ENCODE data around the gene DMAC2L.

DNA sequence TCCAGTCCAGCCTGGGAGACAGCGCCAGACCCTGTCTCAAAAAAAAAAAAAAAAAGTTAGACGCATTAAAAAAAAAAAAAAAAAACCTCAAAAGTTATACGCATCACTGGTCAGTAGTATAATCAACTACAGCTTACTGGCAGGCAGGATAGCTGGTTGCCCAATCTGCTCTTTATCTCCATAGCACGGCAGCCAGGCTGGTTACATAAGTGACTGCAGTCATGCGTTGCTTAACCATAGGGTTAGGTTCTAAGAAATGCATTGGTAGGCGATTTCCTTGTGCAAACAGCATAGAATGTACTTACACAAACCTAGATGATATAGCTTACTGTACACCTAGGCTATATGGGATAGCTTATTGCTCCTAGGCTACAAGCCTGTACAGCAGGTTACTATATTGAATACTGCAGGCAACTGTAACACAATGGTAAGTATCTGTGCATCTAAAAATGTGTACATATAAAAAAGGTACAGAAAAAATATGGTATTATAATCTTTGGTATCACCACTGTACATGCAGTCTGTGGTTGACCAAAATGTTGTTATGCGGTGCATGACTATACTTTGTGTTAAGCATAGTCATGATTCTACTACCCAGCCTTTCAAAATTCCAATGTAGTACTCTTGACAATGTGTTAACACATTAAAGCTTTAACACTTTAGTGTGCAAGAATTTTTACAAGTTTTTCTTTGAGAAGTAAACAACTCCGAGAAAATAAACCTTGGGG lies 8.2 kb upstream of the DMAC2L start:
- TF ChIP-seq, protein P1, sequence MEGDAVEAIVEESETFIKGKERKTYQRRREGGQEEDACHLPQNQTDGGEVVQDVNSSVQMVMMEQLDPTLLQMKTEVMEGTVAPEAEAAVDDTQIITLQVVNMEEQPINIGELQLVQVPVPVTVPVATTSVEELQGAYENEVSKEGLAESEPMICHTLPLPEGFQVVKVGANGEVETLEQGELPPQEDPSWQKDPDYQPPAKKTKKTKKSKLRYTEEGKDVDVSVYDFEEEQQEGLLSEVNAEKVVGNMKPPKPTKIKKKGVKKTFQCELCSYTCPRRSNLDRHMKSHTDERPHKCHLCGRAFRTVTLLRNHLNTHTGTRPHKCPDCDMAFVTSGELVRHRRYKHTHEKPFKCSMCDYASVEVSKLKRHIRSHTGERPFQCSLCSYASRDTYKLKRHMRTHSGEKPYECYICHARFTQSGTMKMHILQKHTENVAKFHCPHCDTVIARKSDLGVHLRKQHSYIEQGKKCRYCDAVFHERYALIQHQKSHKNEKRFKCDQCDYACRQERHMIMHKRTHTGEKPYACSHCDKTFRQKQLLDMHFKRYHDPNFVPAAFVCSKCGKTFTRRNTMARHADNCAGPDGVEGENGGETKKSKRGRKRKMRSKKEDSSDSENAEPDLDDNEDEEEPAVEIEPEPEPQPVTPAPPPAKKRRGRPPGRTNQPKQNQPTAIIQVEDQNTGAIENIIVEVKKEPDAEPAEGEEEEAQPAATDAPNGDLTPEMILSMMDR (IDR thresholded peaks at IDR 0.05), result no peak
- TF ChIP-seq POLR2A (IDR thresholded peaks at IDR 0.05), result no peak

Data from tibial nerve (tissue), 3 donors.